KMS-11 (cell line): Measurements from ENCODE around the gene CLDN12.

Experiments
- H2AFZ ChIP-seq: fragments of 200-600 bp; sonication (generic); 2 replicates; pipeline ENCODE4 v1.6.1; 2016; ENCODE audit warnings: antibody characterized with exemption, mixed run types, low read depth
- H3K27ac ChIP-seq: fragments of 200-600 bp; sonication (generic); 2 replicates; pipeline ENCODE4 v1.6.1; 2016; ENCODE audit warnings: mild to moderate bottlenecking, mixed run types
- H3K27me3 ChIP-seq: fragments of 200-600 bp; sonication (generic); 2 replicates; pipeline ENCODE4 v1.6.1; 2017; ENCODE audit warnings: mild to moderate bottlenecking, low read depth, mixed run types, moderate library complexity; ENCODE audit not compliant: insufficient read depth
- H3K36me3 ChIP-seq: fragments of 200-600 bp; sonication (generic); 2 replicates; pipeline ENCODE4 v1.6.1; 2017; ENCODE audit warnings: mild to moderate bottlenecking, mixed run types; ENCODE audit not compliant: insufficient read depth
- H3K4me1 ChIP-seq: fragments of 200-600 bp; sonication (generic); 2 replicates; pipeline ENCODE4 v1.6.1; 2016; ENCODE audit warnings: mild to moderate bottlenecking, low read depth, mixed run types; ENCODE audit not compliant: poor library complexity, severe bottlenecking
- H3K4me2 ChIP-seq: fragments of 200-600 bp; sonication (generic); 2 replicates; pipeline ENCODE4 v1.7.0; 2016; ENCODE audit warnings: mild to moderate bottlenecking, mixed run types
- H3K4me3 ChIP-seq: fragments of 200-600 bp; sonication (generic); IDR thresholded peaks from 2 replicates; pipeline ENCODE4 v1.6.1; 2017; ENCODE audit warnings: low read depth, low read length, mixed read lengths; ENCODE audit not compliant: insufficient read depth
- H3K79me2 ChIP-seq: fragments of 200-600 bp; sonication (generic); 2 replicates; pipeline ENCODE4 v1.6.1; 2016; ENCODE audit warnings: low read depth, mixed run types; ENCODE audit not compliant: insufficient read depth
- H3K9ac ChIP-seq: fragments of 200-600 bp; sonication (generic); 2 replicates; pipeline ENCODE4 v1.6.1; 2016; ENCODE audit warnings: mild to moderate bottlenecking, mixed run types
- H4K20me1 ChIP-seq: fragments of 200-600 bp; sonication (generic); 2 replicates; pipeline ENCODE4 v1.6.1; 2016; ENCODE audit warnings: mild to moderate bottlenecking, mixed run types; ENCODE audit not compliant: insufficient read depth
- CTCF ChIP-seq: fragments of 200-600 bp; sonication (generic); conservative IDR thresholded peaks from 2 replicates; pipeline ENCODE4 v1.6.1; 2017; ENCODE audit warnings: low read depth, mild to moderate bottlenecking, antibody characterized with exemption, low read length, moderate library complexity, mixed read lengths

Gene CLDN12

GRCh38 chr7:90432752-90433151, 29.5 kb downstream of the CLDN12 start:
- H3K27me3 ChIP-seq: no peaks in the 10 kb centered on the region
- no peaks in the 10 kb centered on the region for H4K20me1 ChIP-seq
- H3K4me3 ChIP-seq: no peak overlapping the region
- H3K9ac ChIP-seq: no peak overlapping the region
- H3K79me2 ChIP-seq: no peaks in the 10 kb centered on the region
- no peak overlapping the region for H2AFZ ChIP-seq
- no peaks in the 10 kb centered on the region for H3K36me3 ChIP-seq
- H3K27ac ChIP-seq: no peak overlapping the region
- H3K4me1 ChIP-seq: peaks cover 2% of the 10 kb centered on the region
- no peak overlapping the region for H3K4me2 ChIP-seq
- TF ChIP-seq CTCF: no peak

- Histone ChIP-seq H3K36me3 (no peaks in the 10 kb centered on the region), H3K27me3 (no peaks in the 10 kb centered on the region), H2AFZ (no peak overlapping the region), H3K4me2 (no peak overlapping the region), H3K9ac (no peak overlapping the region), H3K27ac (no peak overlapping the region), H3K4me3 (no peak overlapping the region), H3K79me2 (no peaks in the 10 kb centered on the region), H4K20me1 (no peaks in the 10 kb centered on the region), H3K4me1 (no peaks in the 10 kb centered on the region)
- TF ChIP-seq CTCF: no peak
These were observed 30.0 kb downstream of the CLDN12 start for GRCh38 chr7:90433221-90433620.

GRCh38 chr7:90445633-90446032, 42.4 kb downstream of the CLDN12 start:
- no peak overlapping the region for H3K4me2 ChIP-seq
- H3K36me3 ChIP-seq: no peaks in the 10 kb centered on the region
- TF ChIP-seq CTCF: no peak

GRCh38 chr7:90446137-90446899, 43.1 kb downstream of the CLDN12 start:
- TF ChIP-seq CTCF: no peak
- Histone ChIP-seq H2AFZ (no peak overlapping the region), H3K4me3 (no peak overlapping the region), H3K4me1 (no peaks in the 10 kb centered on the region), H3K27ac (no peak overlapping the region), H3K4me2 (no peak overlapping the region), H3K36me3 (no peaks in the 10 kb centered on the region), H3K9ac (no peak overlapping the region), H3K27me3 (no peaks in the 10 kb centered on the region), H3K79me2 (no peaks in the 10 kb centered on the region), H4K20me1 (no peaks in the 10 kb centered on the region)

More at GRCh38 chr7:90445633-90446032, 42.4 kb downstream of the CLDN12 start:
- Histone ChIP-seq H3K27ac (no peak overlapping the region), H3K27me3 (no peaks in the 10 kb centered on the region), H2AFZ (no peak overlapping the region), H3K9ac (no peak overlapping the region), H4K20me1 (no peaks in the 10 kb centered on the region), H3K4me3 (no peak overlapping the region), H3K79me2 (no peaks in the 10 kb centered on the region), H3K4me1 (no peaks in the 10 kb centered on the region)
